Femur (tissue), 1 donor: ENCODE data around the gene AKT3.

ENCODE experiments used
- DNase-seq: peaks from one replicate; pipeline ENCODE4 v3.0.0-alpha.2; 2017

Gene AKT3

DNA sequence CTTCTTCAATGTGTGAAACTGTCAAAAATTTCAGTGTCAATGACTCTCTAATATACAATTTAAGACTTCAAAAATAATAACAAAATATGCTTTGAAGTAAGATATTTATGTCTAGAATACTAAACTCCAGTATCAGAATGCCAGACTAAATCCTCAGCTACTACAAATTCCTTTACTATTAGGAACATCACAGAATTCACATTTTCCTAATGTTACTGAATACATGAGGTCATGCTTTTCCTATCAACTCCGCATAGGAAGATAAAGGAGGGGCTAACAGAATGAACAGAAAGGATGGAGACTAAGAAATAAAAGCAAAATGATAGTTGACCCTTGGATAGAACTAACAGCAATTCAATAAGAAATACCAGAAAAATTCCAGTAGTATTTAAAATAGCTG, 301.5 kb downstream of the AKT3 start:
- DNase-seq = no peak

- DNase-seq = no peak
Observed at GRCh38 chr1:243547891-243548290, 302.2 kb downstream of the AKT3 start.

- no peak for DNase-seq
Observed at GRCh38 chr1:243546457-243546856, 303.6 kb downstream of the AKT3 start.

DNA sequence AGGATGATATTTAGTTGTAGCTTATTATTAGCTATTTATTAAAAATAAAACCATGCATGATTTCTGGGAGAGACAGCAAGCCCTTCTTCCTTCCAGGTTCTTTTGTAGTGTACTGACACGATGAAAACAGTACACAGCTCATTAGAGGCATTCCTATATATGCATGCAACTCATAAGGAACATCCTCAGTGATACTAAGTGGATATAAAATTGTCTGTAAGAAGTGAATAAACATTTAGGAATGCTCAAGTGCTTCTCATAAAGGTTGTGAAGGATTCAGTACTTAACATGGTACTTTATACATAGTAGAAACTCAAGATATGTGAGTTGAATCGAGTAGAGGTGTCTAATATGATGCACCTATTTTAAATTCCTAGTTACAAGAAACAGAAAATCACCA, 306.5 kb downstream of the AKT3 start:
- no peak for DNase-seq

DNA sequence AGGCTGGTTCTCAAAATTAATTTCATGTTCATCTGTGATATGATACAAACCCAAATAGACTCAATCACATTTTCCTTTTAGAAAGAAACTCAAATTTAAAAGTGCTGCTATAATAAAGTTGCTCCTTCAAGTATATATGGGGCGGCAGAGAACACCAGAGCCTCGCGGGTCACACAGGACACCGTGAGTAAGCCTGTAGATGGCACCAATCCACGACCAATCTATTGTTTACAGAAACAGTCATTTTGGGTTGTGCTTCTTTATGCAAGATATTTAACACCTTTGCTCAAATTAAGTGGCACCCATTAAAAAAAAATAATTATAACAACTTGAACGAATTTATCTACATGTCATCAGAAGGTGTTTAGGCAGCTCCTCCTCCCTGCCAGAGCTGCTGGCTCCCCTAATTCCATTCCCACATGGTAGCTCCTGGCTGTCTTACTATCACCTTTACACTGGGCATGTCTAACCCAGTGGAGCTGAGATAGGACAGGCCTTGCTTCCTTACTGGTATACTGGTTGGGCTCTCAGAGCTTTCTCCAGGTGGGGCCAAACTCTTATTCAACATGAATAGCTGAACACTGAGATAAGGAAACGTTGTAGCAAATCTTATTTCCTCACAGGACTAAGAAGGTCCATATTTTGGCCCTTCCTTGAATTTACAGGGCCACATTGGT, 307.2 kb downstream of the AKT3 start:
- no peak for DNase-seq

DNA sequence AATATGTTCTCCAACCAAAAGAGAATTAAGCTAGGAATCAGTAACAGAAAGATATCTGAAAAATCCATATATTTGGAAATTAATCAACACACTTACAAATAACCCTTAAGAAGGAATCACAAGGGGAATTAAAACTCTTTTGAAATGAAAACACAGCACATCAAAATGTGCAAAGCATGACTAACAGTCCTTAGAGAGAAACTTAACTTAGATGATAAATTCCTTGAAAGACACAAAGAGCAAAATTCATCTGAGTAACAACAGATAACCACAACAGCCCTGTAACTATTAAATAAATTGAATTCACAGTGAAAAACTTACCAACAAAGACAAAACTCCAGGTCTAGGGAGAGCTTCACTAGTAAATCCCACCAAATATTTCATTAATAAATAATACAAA, 310.4 kb downstream of the AKT3 start:
- no peak for DNase-seq

DNA sequence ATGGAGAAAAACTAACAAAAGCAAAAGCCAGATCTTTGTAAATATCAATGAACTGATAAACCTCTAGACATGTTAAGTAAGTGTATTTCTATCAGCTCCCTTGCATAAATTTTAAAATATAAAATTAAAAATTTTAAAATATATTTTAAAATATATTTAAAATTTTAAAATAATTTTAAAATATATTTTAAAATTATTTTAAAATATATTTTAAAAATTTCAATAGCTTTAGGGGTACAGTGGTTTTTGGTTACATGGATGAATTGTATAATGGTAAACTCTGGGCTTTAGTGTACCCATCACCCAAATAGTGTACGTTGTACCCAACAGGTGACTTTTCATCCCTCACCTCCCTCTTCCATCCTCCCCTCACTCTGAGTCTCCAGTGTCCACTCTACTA, 315.0 kb downstream of the AKT3 start:
- DNase-seq = no peak

DNA sequence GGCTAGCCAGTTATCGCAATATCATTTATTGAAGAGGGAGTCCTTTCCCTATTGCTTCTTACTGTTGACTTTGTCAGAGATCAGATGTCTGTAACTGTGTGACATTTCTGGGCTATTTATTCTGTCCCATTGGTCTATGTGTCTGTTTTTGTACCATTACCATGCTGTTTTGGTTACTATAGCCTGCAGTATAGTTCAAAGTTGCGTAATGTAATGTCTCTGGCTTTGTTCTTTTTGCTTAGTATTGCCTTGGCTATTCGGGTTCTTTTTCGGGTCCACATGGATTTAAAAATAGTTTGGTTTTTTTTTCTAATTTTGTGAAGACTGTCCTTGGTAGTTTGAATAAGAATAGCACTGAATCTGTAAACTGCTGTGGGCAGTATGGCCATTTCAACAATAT, 320.5 kb downstream of the AKT3 start:
- DNase-seq = no peak

GRCh38 chr1:243528459-243529121, 321.5 kb downstream of the AKT3 start:
- no peak for DNase-seq

DNA sequence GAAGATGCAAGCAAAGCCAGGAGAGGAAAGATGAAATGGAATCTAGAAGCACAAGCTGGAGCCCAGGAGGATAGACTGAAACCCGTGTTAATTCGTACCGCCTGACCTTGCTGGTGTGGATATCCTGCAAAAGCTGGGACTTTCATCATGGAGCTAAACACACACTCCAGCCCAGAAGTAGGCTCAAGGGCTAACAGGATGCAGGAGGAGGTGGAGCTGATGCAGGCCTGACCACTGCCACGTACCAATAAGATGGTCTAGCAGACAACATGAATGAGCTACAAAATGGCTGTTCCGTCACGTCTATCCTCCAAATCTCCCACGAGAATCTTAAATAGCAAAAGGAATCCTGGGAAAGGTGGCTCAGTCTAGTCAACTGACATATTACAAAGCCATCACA, 323.9 kb downstream of the AKT3 start:
- no peak for DNase-seq

DNA sequence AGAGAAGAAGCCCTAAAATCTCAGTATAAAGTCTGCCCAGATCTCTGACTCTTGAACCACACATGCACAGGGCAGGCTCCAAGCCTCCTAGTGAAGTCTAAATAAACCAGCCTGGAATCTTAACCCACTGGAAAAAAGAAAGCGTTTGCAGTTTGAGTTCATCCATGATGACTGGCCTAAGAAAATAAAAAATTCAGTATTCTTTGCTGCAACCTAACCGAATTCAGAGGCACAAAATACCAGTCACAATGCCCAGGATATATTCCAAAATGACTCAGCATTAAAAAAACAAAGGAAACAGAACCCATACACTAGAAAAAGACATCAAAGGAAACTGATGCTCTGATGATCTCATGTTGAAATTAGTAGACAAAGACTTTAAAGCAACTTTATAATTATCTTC, 325.0 kb downstream of the AKT3 start:
- DNase-seq = no peak

DNA sequence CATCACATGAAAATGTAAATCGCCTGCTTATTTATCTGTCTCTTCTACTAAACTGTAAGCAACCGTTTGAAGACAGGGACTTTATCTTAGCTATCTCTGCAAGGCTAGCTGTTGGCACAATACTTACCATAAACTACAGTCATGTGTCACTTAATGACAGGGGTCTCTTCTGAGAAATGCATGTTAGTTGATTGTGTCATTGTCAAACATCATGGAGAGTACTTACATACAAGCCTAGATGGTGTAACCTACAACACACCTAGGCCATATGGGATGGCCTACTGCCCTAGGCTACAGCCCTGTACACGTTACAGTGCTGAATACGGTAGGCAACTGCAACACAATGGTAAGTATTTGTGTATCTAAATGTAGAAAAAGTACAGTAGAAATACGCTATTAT, 326.3 kb downstream of the AKT3 start:
- DNase-seq = no peak

DNA sequence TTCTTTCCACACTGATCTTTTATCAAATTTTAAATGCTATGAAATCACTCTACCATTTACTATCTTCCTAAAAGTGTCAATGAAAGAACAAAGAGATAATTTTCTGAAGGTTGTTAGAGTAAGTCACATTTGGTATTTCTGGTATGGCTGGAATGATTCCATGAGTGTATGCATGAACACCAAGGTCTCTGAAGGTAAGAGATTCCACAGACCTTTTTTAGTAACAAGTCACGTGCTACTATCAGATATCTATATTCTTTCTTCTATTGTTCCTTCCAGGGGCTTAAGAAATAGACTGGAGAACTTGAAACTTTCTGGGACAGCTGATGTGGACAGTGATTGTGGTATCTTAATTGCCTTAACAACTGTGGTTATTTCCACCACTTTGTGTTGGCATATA, 329.2 kb downstream of the AKT3 start:
- no peak for DNase-seq

GRCh38 chr1:243514927-243515326, 335.1 kb downstream of the AKT3 start:
- DNase-seq = no peak

DNA sequence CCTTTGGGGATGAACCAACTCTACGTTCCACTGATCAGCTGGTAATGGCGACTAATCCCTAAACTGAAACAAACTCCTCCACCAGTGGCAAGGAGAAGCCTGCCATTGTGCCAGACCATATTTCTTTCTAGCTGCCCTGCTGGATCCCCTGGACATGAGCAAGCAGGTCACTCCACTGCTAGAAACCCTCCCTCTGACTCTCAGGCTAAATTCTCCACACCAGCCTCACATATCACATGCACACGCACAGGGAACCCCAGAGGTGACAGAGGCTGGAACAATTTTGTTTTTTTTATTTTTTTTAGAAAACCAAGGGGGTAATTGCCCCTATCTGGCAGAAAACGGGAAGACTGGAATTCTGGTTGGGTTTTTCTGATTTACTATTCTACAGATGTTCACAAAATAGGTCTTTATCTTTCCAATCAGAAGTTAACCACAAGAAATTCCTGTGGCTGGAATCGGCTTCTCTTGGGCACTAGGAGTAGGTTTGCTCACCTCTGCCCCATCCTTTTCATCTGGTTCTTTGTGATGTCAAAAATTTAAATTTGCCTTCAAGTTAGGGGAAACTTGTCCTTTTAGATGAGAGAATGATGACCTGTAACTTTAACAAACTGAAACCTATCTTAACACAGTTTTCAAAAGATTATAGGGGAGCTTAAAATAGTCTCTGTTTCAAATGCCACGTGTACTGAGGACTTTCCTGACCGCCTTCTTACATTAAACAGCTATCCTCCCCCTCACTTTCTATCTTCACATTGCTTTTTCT, 336.1 kb downstream of the AKT3 start:
- DNase-seq = no peak

DNA sequence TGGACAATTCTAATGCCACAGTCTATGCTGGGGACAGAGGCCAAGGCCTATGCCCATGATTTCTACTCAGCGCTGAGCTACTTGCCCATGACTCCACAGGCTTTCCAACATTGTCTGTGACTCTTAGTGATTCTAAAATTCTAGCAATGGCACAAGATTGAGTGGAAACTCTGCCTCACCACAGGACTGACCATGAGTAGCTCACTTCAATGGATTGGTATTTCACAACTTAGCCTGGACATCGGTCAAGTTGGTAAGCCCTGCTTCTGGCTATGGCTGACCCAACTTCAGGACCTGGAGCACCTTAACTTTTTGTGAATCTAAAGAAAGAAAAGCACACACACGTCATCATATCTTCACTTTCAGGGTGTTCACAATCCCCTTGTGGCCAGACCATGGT, 339.1 kb downstream of the AKT3 start:
- DNase-seq = no peak

DNA sequence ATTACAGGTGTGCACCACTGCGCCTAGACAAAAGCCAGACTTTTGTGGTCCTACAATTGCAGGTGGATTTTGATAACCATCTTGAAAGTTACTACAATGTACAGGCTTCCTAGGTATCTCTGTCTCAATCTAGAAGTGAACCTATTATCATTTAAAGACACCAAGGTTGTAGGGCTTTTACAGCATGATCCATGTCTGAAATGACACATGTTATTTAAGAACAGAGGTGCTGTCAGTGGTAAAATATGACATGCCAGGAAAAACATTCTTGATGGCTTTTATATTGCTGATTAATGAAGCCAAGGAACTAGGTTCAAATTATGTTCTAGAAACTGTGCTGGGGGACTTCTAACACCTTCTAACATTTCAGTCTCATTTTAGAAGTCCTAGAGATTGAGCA, 341.1 kb downstream of the AKT3 start:
- DNase-seq = no peak

DNA sequence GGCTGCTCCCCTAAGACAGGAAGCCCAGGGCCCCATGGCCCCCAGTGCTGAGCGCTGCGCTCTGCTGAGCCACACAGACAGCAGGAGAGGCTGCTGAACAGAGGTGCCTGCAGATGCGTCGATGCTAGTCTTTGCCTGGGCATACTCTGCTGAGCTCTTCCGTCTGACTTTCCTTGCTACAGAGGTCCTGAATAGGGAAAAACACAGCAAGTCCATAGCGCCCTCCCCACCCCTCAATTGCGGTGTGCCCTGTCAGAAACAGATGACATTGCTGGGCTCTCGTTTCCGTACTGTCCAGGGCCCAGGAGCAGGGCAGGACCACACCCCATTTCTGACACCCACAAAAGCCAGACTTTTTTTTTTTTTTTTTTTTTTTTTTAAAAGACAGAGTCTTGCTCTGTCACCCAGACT, 341.7 kb downstream of the AKT3 start:
- DNase-seq = no peak

DNA sequence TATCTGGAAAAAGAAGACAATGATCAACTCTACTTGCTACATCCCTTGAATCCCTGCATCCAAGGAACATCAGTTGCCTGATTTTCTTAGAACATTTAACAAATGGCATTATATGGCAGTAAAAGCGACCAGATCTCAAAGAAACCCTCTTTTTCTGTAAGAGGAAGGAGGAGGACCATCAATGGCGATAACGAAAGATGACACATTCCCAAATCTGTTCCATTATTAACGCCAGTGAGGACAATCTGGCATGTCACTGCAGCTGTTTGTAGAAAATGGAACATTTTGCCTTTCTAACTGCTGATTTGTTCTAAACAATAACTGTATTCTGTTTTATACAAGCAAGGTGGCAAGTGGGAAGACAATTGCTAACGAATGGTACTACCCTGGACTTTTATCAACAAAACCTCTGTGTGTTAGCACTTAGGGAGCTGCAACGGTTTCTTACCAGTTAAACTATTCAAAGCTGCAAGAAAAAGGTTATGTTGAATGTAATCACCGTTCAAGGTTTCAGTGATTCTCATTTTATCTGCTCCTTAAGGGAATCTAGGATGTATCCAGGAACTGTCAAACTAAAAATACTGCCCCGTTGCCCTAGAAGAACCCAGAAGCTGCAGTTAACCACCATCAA, 342.3 kb downstream of the AKT3 start:
- DNase-seq = no peak

DNA sequence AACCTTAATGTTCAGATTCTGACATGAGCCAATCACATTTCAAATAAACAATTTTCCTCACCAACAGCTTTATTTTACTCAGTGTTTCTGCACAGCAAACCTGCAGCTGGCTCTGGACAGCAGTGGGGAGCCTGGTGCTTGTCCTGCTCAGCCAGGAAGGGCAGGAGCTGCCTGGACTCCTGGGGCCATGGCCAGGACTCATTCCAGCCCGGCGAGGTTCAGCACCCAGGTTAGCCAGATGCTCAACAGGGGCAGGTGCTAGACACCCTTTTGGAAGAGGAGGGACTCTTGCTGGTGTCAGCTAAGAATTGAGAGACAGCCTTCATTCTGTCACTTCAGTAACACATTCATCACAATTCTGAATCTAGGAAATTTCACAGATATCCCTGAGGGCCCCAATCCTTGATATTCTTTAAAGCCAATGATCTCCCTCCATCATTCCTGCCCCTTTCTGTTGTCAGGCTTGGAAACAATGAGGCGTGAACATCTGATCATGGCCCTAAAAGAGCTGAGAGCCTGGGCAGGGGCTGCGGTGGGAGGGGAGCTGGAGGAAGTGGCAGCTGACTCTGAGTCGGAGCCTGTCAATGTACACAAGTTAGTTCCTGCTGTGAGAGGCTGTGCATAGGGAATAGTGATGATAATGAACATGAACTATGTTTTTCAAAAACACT, 342.9 kb downstream of the AKT3 start:
- no peak for DNase-seq

DNA sequence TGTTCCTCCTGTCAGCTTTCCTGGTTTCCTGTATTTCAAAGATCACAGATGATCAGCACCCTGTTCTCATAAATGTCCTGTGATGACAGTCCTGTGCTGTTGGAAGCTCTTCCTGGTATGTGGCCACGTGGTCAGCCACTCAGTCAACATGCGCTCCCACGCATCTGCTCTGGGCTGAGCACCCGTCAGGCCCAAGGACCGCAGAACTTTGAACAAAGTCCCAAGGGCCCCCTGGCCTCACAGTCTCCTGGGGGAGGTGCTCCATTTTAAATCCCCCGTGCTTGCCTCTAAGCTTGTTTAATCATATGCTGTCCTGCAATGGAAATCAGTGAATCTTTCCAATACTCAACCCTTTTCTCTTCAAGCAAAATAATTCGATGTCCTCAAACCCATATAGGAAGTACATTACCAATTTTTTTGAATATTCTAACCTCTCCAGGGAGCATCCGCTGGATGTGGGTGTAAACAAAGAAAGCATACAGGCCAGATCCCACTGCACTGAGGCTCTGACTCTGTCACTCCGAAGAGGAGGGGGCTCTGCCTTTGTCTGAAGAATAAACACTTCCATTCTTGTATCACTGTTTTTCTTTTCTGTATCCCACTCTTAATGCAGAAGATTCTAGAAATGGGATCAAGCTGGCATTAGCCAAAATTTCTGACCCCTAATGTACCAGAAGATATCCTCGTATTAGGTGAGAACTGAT, 343.9 kb downstream of the AKT3 start:
- DNase-seq = no peak

DNA sequence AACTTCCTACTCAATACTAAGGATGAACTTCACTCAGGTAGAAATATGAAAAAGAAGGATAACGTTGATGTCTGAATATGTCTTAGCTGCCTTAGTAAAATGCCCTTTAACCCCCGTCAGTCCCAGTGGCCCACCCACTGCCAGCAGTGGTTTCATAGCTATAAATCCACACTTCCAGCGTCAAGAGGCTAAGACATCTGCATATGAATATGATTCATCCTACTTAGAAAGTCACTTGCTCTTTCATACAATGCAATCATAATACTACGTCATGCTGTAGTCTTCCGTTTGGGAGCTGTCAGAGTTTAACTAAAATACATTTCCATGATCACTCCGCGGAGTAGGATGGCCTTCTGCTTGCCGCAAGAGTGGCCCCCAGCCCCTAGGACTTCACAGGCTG, 346.9 kb downstream of the AKT3 start:
- no peak for DNase-seq

DNA sequence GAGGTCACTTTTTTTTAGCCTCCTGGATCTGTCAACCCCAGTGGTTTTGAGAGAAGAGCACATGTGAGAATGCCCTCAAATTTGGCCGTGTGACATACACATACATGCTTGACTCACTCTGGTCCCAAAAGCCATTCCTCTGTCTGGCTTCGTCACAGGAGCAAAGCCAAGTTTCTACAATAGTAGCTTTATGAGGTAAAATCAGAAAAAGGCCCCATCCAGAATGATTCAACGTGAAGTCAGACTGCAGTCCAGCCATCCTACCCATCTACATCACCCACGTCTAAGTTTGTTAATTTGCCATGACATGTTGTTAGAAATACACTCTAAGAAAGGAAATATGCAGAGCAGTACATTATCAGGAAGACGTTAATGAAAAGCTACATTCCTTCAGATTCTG, 349.0 kb downstream of the AKT3 start:
- no peak for DNase-seq
